ENCODE data around the gene LMO3.

Gene LMO3

GRCh38 chr12:16553457-16553856 lies 52.5 kb downstream of the LMO3 start:
- Histone ChIP-seq H3K27me3 (ENCODE audit: insufficient read depth, low read length, poor library complexity, severe bottlenecking) (no peaks in the 10 kb centered on the region), H3K9ac (ENCODE audit: low read depth, low read length, poor library complexity, severe bottlenecking) (no peak overlapping the region), H3K4me2 (ENCODE audit: low read depth, low read length, poor library complexity, severe bottlenecking) (no peak overlapping the region), H3K4me1 (ENCODE audit: insufficient read depth, low read length, poor library complexity, severe bottlenecking) (no peaks in the 10 kb centered on the region), H3K36me3 (ENCODE audit: insufficient read depth, low read length) (no peaks in the 10 kb centered on the region), H3K9me2 (replicated peaks; ENCODE audit: low read depth, low read length) (no peaks in the 10 kb centered on the region), H3K79me2 (ENCODE audit: insufficient read depth, low read length) (no peaks in the 10 kb centered on the region), H3K4me3 (ENCODE audit: low read length, poor library complexity, severe bottlenecking) (no peak overlapping the region), H3F3A (ENCODE audit: low read depth) (no peaks in the 10 kb centered on the region), H3K9me3 (ENCODE audit: insufficient read depth, low read depth, low read length) (no peaks in the 10 kb centered on the region), H2AFZ (ENCODE audit: low read length) (no peak overlapping the region), H4K20me1 (ENCODE audit: insufficient read depth, low read length, poor library complexity, severe bottlenecking) (no peaks in the 10 kb centered on the region)
- TF ChIP-seq EZH2phosphoT487 (IDR thresholded peaks at IDR 0.05; ENCODE audit: borderline replicate concordance): no peak
- no peak for TF ChIP-seq CTCF (conservative IDR thresholded peaks at IDR 0.05; ENCODE audit: low read length)

- no peak overlapping the region for H3K4me3 ChIP-seq (ENCODE audit: low read length, poor library complexity, severe bottlenecking)
- no peaks in the 10 kb centered on the region for H3K27me3 ChIP-seq (ENCODE audit: insufficient read depth, low read length, poor library complexity, severe bottlenecking)
- TF ChIP-seq EZH2phosphoT487 (IDR thresholded peaks at IDR 0.05; ENCODE audit: borderline replicate concordance) (no peak), CTCF (conservative IDR thresholded peaks at IDR 0.05; ENCODE audit: low read length) (no peak)
- no peak overlapping the region for H3K4me2 ChIP-seq (ENCODE audit: low read depth, low read length, poor library complexity, severe bottlenecking)
- no peaks in the 10 kb centered on the region for H3K9me3 ChIP-seq (ENCODE audit: insufficient read depth, low read depth, low read length)
- H3K9ac ChIP-seq (ENCODE audit: low read depth, low read length, poor library complexity, severe bottlenecking): no peak overlapping the region
- no peaks in the 10 kb centered on the region for H3K9me2 ChIP-seq (replicated peaks; ENCODE audit: low read depth, low read length)
- no peaks in the 10 kb centered on the region for H3K4me1 ChIP-seq (ENCODE audit: insufficient read depth, low read length, poor library complexity, severe bottlenecking)
- H3K79me2 ChIP-seq (ENCODE audit: insufficient read depth, low read length): no peaks in the 10 kb centered on the region
- no peaks in the 10 kb centered on the region for H3F3A ChIP-seq (ENCODE audit: low read depth)
- no peak overlapping the region for H2AFZ ChIP-seq (ENCODE audit: low read length)
- H3K36me3 ChIP-seq (ENCODE audit: insufficient read depth, low read length): no peaks in the 10 kb centered on the region
- H4K20me1 ChIP-seq (ENCODE audit: insufficient read depth, low read length, poor library complexity, severe bottlenecking): no peaks in the 10 kb centered on the region
These were observed 53.7 kb downstream of the LMO3 start for GRCh38 chr12:16552301-16552700.

- H3K4me2 ChIP-seq (ENCODE audit: low read depth, low read length, poor library complexity, severe bottlenecking): no peak overlapping the region
- H3K79me2 ChIP-seq (ENCODE audit: insufficient read depth, low read length): no peaks in the 10 kb centered on the region
- H3F3A ChIP-seq (ENCODE audit: low read depth): no peaks in the 10 kb centered on the region
- no peak overlapping the region for H2AFZ ChIP-seq (ENCODE audit: low read length)
- no peak overlapping the region for H3K9ac ChIP-seq (ENCODE audit: low read depth, low read length, poor library complexity, severe bottlenecking)
- H3K9me2 ChIP-seq (replicated peaks; ENCODE audit: low read depth, low read length): no peaks in the 10 kb centered on the region
- TF ChIP-seq EZH2phosphoT487 (IDR thresholded peaks at IDR 0.05; ENCODE audit: borderline replicate concordance) (no peak), CTCF (conservative IDR thresholded peaks at IDR 0.05; ENCODE audit: low read length) (no peak)
- H4K20me1 ChIP-seq (ENCODE audit: insufficient read depth, low read length, poor library complexity, severe bottlenecking): no peaks in the 10 kb centered on the region
- H3K4me1 ChIP-seq (ENCODE audit: insufficient read depth, low read length, poor library complexity, severe bottlenecking): no peaks in the 10 kb centered on the region
- H3K4me3 ChIP-seq (ENCODE audit: low read length, poor library complexity, severe bottlenecking): no peak overlapping the region
- no peaks in the 10 kb centered on the region for H3K36me3 ChIP-seq (ENCODE audit: insufficient read depth, low read length)
- H3K9me3 ChIP-seq (ENCODE audit: insufficient read depth, low read depth, low read length): no peaks in the 10 kb centered on the region
- H3K27me3 ChIP-seq (ENCODE audit: insufficient read depth, low read length, poor library complexity, severe bottlenecking): no peaks in the 10 kb centered on the region
These were observed 60.1 kb downstream of the LMO3 start for GRCh38 chr12:16545836-16546235.

Measured in Loucy (cell line).